Heart left ventricle (tissue), 16 donors: Measurements from ENCODE around the gene NCLN. TPM values are rescaled to one million over a fixed set of nuclear protein-coding genes. Genes with fewer than 3 reads are reported as not detected.

Source experiments
- ATAC-seq, 4 donors: fragments of 200-7000 bp; cut with Tn5 transposase; one replicate each; pipeline ENCODE4 v1.9.1; 2020 to 2022; ENCODE audit warnings: moderate library complexity in 4 of 4, mild to moderate bottlenecking in 3 of 4, moderate number of reproducible peaks in 1 of 4
- DNase-seq, 5 donors: peaks; one replicate each; pipeline ENCODE4 v3.0.0-alpha.2; 2020
- H3K27ac ChIP-seq, 12 donors: fragments of 200-600 bp; sonication (generic) in 4 of 12; one replicate each; pipeline versions ENCODE4 v1.5.0 to v1.8.0; 2016 to 2022; ENCODE audit warnings: mild to moderate bottlenecking in 2 of 12
- H3K27me3 ChIP-seq, 9 donors: fragments of 200-600 bp; sonication (generic) in 2 of 9; one replicate each; pipeline versions ENCODE4 v1.5.1 to v1.8.0; 2016 to 2022; ENCODE audit warnings: mild to moderate bottlenecking in 3 of 9
- H3K36me3 ChIP-seq, 9 donors: fragments of 200-600 bp; sonication (generic) in 2 of 9; one replicate each; pipeline versions ENCODE4 v1.5.0 to v1.8.0; 2018 to 2022; ENCODE audit warnings: mild to moderate bottlenecking in 2 of 9
- H3K4me1 ChIP-seq, 12 donors: fragments of 200-600 bp; sonication (generic) in 4 of 12; one replicate each; pipeline versions ENCODE4 v1.5.0 to v1.8.0; 2016 to 2022; ENCODE audit warnings: mild to moderate bottlenecking in 3 of 12
- H3K4me3 ChIP-seq, 12 donors: fragments of 200-600 bp; sonication (generic) in 4 of 12; one replicate each; pipeline versions ENCODE4 v1.5.0 to v1.8.0; 2017 to 2022; ENCODE audit warnings: mild to moderate bottlenecking in 9 of 12, moderate library complexity in 4 of 12
- H3K9me3 ChIP-seq, 12 donors: fragments of 200-600 bp; sonication (generic) in 4 of 12; one replicate each; pipeline versions ENCODE4 v1.5.0 to v1.8.0; 2016 to 2022; ENCODE audit warnings: mild to moderate bottlenecking in 1 of 12
- CTCF ChIP-seq, 12 donors: fragments of 200-600 bp; sonication (generic) in 4 of 12; IDR thresholded peaks; one replicate each; pipeline versions ENCODE4 v1.5.0 to v1.8.0; 2018 to 2022; ENCODE audit warnings: antibody characterized with exemption in 12 of 12, mild to moderate bottlenecking in 5 of 12
- POLR2A ChIP-seq, 2 donors: fragments of 450-650 bp; IDR thresholded peaks; one replicate each; pipeline ENCODE4 v1.6.1; 2017; ENCODE audit warnings: antibody characterized with exemption in 2 of 2, mild to moderate bottlenecking in 2 of 2, moderate library complexity in 2 of 2
- WGBS, 4 donors: extraction: QIAGEN DNeasy Blood & Tissue Kit in 2 of 4; methylation state at CpG; one replicate each; pipeline versions ENCODE4 v1.1.5 to v1.1.7; 2013 to 2018; 5-methylcytosine and 5-hydroxymethylcytosine counted together
- intact Hi-C, 10 donors: fragments of 100-400 bp; cut with DNase I; formaldehyde crosslinking; loops; one replicate each; pipeline versions ENCODE4 v1.11.1 to v1.14.2; 2022
- polyA plus RNA-seq, 2 donors: library from polyadenylated mRNA; stranded (reverse); fragments of 200-250 nt; gene quantifications; one replicate each; pipeline ENCODE4 v1.2.3, GENCODE V29; 2013
- total RNA-seq, 9 donors: library from RNA; depleted of rRNA in 2 of 9; stranded (reverse); fragments of >200 nt in 2 of 9; fragmentation: NEBNext Ultra II Directional in 3 of 9; extraction: Animal tissue kit (Norgen Biotek cat#: 25700) in 3 of 9; gene quantifications; one replicate each; pipeline versions ENCODE4 v1.1.0 to v1.2.4, GENCODE V29; 2016 to 2023
- donor health status: ischemic (EF 13 %, LVEDD 7.1; RV severe dilation, severe dysfunction).
- donor health status: healthy with polysubstance abuse.
- donor health status: DM: no; HTN: yes; CAD: no.
- donor health status: DM: no; HTN: no; CAD: no.
- donor health status: ischemic (EF 25% LVEDD 6.9; RV normal size, moderate dysfunction).
- donor health status: ischemic (EF 25% LVEDD 5.7; RV mildly dilated, moderate dysfunction).
- donor health status: healthy.
- donor health status: DM: yes; HTN: yes; CAD: no.
- donor health status: ischemic (EF 35%, LVEDD 5.7; RV mildly dilated, moderate dysfunction).
- donor health status: nonischemic (EF 11% LVEDD 7.7; RV severe dilation, severe dysfunction).
- donor health status: DM: yes; HTN: yes; CAD: no.
- donor health status: PGD.
- donor health status: ischemic (EF 29% LVEDD 5.4; RV normal size, mild dysfunction).
- donor health status: nonischemic (EF 23%, LVEDD 6.1; RV moderate dilation, normal function).

Gene NCLN
- total and polyA plus RNA-seq, 11 donors: 16.7 to 67.5 (median 26.4) TPM

GRCh38 chr19:3149089-3149488 lies 36.6 kb upstream of the NCLN start:
- Histone ChIP-seq H3K36me3 (peaks cover 0 to 32% (median 0%) of the 10 kb centered on the region in 9 donors), H3K4me3 (no peak overlapping the region), H3K27ac (no peak overlapping the region), H3K9me3 (no peaks in the 10 kb centered on the region), H3K27me3 (peaks cover 0 to 4% (median 0%) of the 10 kb centered on the region in 9 donors), H3K4me1 (peaks cover 0 to 12% (median 0%) of the 10 kb centered on the region in 12 donors)
- 90 to 93% (median 91%) methylated on average over 6 of the region's 6 CpGs for WGBS, 4 donors
- no peak for ATAC-seq
- no peak for TF ChIP-seq CTCF (IDR thresholded peaks at IDR 0.05)
- no peak for TF ChIP-seq POLR2A (IDR thresholded peaks at IDR 0.05)
- intact Hi-C loops: no loop called here
- DNase-seq: peak in 1 of 5 donors; percentile 11

GRCh38 chr19:3149526-3150505 lies 35.9 kb upstream of the NCLN start:
- Histone ChIP-seq H3K27me3 (peaks cover 0 to 4% (median 0%) of the 10 kb centered on the region in 9 donors), H3K36me3 (peaks cover 0 to 32% (median 0%) of the 10 kb centered on the region in 9 donors), H3K9me3 (no peaks in the 10 kb centered on the region), H3K4me3 (no peak overlapping the region), H3K27ac (no peak overlapping the region), H3K4me1 (peaks cover 0 to 18% (median under 1%) of the 10 kb centered on the region in 12 donors)
- intact Hi-C loops: loop anchor here in 1 of 10 donors (10.0 kb wide), 1 partner anchor 265 kb away; no protein-coding TSS in a partner anchor
- peak in 1 of 5 donors; percentile 11 for DNase-seq
- WGBS, 4 donors: 43 to 62% (median 56%) methylated on average over 34 to 35 of the region's 35 CpGs
- no peak for TF ChIP-seq CTCF (IDR thresholded peaks at IDR 0.05)
- no peak for TF ChIP-seq POLR2A (IDR thresholded peaks at IDR 0.05)
- ATAC-seq: no peak

- Histone ChIP-seq H3K4me3 (no peak overlapping the region), H3K27ac (no peak overlapping the region), H3K9me3 (no peaks in the 10 kb centered on the region), H3K36me3 (peaks cover 0 to 32% (median 0%) of the 10 kb centered on the region in 9 donors), H3K27me3 (peaks cover 0 to 4% (median 0%) of the 10 kb centered on the region in 9 donors), H3K4me1 (peaks cover 0 to 23% (median 6%) of the 10 kb centered on the region in 12 donors)
- no peak for DNase-seq
- WGBS, 4 donors: 69 to 78% (median 72%) methylated on average over 5 of the region's 5 CpGs
- no peak for ATAC-seq
- TF ChIP-seq CTCF (IDR thresholded peaks at IDR 0.05) (no peak), POLR2A (IDR thresholded peaks at IDR 0.05) (no peak)
- intact Hi-C loops: loop anchor here in 1 of 10 donors (10.0 kb wide), 1 partner anchor 266 kb away; no protein-coding TSS in a partner anchor
Observed at GRCh38 chr19:3150739-3151329, 34.9 kb upstream of the NCLN start.
